Ramos (cell line): ENCODE results near the gene BCAP31.
"Not testable (repeated sequence)": the region's sequence is repeated elsewhere in the genome, so short reads cannot be mapped to it uniquely, and the experiment has no call there.

Source experiments
- in situ Hi-C: fragments of 300-500 bp; cut with MboI; formaldehyde crosslinking; loops from one replicate; pipeline ENCODE4 v1.14.3; 2022; ENCODE audit warnings: low sequenced_read_pairs; ENCODE audit not compliant: unreplicated experiment

BCAP31 gene

DNA sequence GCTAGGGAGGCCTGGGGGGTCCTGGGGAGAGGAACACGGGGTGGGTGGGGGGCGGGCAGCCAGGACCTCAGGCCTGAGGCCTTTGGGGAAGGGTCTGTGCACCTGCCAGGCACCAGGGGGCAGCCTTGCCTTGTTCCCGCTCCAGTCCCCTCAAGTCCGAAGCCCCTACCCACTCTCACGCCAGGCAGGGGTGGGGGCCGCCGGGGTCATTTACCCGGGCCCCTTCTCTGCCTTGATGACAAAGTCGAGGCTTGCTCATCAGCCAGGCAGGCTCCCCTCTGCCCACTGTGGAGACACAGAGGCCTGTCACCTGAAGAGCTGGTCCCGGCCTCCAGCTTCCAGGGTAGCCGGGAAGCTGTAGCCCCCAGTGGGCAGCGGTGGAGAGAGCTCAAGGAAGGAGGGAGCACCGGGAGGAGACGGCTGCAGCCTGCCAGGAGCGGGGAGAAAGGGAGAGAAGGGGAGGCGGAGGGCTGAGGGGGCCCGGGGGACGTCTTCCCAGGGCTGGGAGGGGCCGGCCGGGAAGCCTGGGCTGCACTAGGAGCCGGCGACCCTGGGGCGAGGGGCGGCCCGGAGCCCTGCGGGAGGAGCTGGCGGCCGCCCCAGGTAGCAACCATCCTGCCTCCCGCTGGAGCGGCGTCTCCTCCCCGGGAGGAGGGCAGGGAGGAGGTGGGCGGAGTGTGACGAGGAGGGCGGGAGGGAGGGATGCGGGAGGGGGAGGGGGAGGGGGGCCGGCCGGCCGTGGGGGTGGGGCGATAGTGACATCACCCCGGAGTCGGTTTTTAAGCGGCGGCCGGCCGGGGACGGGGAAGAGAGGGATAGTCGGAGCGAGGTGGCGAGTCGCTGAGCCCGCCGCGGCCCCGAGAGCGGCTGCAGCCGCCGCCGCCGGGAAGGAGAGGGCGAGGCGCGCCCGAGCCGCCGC is 36.8 kb downstream of the BCAP31 start, which contains the start of gene SLC6A8:
Gene SLC6A8, plus strand, starts transcription at position 806 of the 919 bp plus-strand sequence. CDS start 649 bp downstream, outside the sequence.
- in situ Hi-C loops: no loop called here

DNA sequence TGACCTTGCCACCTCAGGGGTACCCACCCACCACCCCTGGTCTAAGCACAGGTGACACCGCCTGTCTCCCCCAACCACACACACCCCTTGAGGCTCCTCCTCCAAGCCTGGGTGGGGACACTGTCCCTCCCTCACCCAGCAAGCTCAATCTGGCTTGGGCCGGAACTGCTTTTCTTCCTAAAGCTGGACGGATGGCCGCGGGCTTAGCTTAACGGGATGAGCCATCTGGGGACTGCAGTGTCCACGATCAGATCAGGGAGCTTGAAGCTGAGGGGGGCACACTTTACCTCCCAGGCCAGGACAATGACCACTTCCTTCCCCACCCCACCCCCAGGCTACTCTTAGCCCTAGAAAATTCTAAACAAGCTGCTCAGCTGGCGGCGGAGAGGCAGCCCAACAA is 37.5 kb downstream of the BCAP31 start:
- in situ Hi-C loops: no loop called here

DNA sequence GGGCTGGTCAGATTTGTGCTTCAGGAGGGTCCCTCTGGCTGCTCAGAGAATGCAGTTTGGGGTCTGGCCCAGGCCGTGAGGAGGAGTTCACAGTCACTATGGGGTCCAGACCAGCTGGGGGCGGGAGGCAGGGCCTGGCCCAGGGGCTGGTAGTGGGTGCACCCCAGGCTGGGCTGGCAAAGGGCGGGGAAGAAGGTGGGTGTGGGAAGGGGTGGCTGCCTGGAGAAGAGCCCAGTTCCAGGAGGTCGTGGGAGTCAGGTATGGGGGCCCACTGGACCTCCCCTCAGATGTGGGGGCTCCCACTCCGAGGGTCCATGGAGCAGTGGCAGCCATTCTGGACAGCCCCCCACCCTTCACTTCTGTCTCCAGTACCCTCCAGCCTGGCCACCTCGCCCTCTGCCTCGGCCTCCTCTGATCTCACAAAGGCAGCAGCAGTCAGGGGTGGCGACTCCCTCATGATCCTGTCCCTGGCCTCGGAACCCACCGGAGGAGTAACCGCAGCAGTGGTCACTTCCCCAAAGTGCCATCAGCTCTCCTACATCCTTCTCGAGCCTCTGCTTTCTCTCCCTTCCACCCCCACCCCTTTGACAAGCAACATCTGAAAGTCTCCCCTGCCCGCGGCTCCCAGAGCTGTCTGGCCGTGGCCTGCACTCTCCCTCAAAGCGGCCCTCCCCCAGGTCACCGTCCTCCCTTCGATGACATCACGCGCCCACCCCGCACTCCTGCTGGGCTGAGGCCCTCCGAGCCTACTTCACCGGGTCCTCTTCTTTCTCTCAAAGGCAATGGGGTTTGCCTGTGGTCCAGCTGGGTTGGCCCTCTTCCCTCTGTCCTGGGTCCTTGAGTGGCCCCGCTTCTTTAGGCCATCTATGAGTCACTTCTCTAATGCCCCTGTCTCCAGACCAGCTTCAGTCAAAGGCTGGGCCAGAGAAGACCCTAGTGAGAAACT is 38.2 kb downstream of the BCAP31 start:
- in situ Hi-C loops: no loop called here

DNA sequence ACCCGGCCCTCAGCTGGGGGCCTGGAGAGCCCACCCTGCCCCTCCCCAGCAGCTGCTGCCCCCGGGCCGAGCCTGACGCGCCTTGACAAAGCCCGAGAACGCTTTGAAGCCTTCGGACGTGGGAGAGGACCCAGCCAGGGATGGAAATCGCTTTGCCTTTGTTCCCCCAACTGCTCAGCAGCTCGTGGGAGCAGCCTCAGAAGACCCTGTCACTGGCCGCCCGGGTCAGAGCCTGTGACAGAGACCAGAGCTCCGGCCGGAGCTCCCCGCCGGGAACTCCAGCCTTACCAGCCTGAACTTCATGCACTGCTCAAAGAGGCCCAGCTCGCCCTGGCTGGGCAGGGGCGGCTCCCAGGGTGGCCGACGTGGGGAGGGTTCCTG is 39.0 kb downstream of the BCAP31 start:
- in situ Hi-C loops: no loop called here

DNA sequence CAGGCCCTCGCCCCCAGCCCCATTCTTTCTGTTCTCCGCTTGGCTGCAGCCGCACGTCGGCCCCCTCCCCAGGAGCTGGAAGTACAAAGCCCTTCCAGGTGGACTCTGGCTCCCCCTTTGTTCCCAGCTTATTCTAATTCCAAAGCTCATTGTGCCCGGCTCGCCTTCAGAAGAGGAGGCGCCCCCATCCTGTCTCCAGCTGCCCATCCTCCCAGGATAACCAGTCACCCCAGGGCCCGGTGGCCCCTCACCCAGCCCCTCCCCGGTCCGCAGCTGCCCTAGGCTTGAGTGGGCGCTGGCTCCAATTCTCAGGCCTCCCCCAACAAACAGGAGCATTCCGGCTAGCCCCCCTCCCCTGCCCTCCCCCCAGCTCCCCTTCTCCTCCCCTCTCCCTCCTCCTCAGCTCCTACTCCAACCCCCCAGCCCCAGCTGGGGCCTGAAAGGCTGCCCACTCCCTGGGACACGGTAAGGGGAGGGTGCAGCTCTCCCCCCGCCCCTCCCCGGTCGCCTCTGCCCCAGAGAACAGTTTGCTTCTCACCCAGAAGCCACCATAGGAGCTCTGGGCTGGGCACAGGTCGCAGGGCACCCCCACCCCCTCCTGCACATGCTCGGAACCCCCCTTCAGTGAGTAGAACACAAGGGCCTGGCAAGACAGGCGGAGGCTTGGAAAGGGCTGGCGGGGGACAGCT is 39.6 kb downstream of the BCAP31 start:
- in situ Hi-C loops: no loop called here

DNA sequence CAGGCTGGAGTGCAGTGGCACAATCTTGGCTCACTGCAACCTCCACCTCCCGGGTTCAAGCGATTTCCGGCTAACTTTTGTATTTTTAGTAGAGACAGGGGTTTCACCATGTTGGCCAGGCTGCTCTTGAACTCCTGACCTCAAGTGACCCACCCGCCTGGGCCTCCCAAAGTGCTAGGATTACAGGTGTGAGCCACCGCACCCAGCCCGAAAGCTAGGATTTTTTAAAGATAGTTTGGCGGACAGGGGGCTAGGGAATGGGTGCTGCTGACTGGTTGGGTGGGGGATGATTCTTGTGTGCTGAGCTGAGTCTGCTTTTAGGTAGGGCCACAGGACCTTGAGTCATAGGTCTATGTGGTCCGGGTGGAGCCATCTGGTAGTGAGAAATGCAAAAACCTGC is 40.7 kb downstream of the BCAP31 start:
- in situ Hi-C loops: not testable (repeated sequence)

DNA sequence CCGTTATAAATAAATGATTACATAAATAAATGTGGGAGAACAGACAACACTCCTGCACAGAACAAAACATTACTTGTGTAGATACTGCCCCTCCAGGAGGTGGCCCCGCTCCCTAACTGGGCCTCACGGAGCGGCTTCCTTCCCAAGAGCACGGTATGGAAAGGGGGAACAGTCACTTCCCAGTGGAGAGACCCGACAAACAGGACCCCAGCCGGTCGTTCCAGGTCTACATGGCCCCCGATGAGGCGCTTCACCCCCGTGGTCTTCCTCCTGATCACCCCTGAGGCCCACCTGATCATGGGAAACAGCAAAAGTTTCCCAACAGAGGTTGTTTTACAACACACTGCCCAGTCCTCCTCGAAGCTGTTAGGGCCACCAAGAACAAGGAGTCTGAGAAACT is 43.0 kb downstream of the BCAP31 start:
- in situ Hi-C loops: no loop called here

DNA sequence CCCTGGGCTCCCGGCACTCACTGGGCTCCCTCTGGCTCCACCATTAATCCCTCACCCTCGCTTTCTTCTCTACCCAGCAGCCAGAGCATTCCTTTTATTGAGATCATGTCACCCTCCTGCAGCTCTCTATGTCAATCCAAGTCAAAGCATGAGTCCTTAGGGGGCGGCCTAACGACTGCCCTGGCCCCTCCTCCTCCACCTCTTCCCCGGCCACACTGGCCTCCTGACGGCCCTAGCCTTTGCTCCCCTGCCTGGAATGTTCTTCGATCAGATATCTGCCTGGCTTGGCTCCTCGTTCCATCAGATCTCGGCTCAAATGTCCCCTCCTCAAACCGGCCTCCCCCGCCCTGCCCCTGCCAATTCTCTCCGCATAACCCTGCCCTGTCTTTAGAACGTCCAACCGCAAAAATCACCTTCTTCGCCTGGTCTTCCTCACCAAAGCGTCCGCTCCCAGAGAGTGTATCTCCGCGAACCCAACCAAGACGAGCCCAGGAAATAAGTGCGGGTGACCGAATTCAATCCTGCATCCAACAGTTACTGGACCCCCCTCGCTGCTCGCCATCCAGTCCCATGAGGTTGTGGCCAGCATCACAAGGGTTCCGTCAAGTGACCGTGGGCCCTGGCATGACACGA is 49.9 kb downstream of the BCAP31 start:
- in situ Hi-C loops: loop anchor here (5.0 kb wide), 1 partner anchor 132 kb away; no protein-coding TSS in a partner anchor

DNA sequence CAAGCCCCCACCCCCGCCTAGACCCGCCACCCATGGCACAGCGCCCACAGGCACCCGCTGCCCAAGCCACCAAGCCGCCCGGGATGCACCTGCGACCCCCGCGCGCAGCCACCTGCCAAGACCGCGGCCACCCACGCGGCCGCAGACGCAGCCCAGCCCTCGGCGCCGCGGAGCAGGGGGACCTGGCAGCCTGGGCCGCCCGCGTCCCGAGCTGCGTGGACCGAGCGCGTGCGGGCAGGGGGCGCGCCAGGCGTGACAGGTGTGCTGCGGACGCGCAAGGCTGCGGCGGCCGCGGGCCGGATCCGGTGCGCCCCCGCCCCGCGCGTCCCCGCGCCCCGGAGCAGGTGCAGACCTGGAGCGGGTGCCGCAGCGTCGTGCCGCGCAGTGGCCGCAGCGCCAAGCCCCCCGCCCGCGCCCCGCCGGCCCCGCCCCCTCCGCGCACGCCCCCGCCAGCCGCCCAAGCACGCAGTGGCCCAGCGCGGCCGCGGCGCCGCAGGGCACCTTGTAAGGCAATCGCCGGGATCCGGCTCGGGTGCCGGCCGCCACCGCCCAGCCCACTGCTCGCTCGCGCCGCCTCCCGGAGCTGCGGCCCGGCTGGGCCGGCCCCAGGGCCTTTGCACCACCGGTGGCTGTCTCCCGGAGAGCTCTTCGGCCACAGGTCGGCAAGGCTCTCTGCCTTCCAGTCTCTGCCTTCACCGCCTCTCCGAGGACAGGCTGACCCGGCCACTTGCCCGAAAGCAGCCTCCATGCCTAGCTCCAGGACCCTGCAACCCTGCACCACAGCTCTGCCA is 50.6 kb downstream of the BCAP31 start, which contains the start of gene PNCK:
Gene PNCK, minus strand, starts transcription at position 386 of the 791 bp plus-strand sequence. CDS start 737 bp downstream, outside the sequence.
- in situ Hi-C loops: loop anchor here (5.0 kb wide), 1 partner anchor 131 kb away; no protein-coding TSS in a partner anchor

DNA sequence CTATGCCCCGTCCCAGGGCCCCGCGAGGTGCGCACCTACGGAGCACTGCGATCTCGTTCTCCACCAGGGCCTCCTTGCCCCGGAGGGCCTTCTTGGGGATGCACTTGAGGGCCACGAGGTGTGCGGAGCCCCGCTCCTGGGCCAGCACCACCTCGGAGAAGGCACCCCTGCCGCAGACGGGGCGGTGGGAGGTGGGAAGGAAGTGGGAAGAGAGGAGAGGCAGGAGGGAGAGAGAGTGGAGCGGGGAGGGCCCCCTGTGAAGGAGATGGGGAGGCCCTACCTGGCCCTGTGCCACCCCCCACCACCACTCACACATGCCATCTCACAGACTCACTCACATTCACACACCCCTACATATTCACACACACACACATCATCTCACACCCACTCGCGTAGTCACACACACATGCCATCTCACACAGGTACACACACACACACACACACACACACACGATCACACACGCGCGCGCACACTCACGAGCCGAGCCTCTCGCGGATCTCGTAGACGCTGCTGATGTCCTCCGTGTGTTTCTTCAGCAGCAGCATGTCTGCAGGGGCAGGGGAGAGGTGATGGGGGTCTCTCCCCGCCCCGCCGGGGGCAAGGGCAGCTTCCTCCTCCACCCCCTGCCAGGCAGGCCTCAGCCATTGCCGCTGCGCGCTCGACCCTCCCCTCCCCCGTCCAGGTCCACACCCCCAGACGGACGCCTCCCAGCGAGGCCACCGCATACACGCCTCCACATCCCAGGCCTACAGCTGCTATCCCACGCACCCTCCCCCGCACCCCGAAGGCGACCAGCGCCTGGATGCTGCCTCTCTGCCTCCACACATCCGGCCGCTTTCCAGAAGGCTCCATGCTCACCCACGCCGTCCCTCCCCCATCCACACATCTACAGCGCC is 51.4 kb downstream of the BCAP31 start:
- in situ Hi-C loops: loop anchor here (5.0 kb wide), 1 partner anchor 130 kb away; no protein-coding TSS in a partner anchor

DNA sequence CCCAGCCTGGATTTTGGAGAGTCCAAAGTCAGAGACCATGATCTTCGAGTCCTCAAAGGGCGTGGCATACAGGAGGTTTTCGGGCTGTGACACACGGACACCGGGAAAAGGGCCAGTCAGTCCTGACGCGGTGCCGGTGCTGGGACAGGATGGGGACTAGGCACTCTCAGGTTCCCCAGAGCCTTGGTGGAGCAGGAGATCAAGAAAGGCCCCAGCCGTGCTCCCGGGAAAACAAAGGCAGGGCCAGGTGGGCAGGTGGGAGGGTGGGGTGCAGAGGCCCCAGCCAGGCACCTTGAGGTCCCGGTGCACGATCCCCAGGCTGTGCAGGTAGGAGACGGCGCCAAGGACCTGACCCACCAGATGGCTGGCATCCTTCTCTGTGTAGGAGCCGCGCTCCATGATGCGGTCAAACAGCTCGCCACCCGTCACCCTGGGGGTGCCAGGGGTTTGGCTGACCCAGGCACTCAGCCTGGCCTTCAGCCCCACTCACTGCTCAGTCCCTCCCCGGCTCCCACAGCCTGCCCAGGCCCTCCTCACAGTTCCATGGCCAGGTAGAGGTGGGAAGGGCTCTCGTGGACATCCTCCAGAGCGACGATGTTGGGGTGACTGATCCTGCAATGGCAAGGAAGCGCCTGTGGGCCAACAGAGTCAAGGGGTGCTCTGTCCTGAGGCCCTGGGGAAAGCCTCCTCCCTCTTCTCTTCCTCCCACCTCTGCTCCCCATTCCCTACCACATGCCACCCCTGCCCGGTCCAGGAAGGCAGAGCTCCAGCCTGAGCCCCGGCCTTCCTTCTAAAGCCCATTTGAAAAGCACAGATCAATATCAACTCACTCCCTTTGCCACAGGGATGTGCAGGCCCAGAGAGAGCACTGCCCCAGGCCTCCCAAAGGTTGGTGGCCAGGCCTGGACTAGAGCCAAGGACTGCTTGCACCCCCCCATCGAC is 52.3 kb downstream of the BCAP31 start:
- in situ Hi-C loops: loop anchor here (5.0 kb wide), 1 partner anchor 130 kb away; no protein-coding TSS in a partner anchor

DNA sequence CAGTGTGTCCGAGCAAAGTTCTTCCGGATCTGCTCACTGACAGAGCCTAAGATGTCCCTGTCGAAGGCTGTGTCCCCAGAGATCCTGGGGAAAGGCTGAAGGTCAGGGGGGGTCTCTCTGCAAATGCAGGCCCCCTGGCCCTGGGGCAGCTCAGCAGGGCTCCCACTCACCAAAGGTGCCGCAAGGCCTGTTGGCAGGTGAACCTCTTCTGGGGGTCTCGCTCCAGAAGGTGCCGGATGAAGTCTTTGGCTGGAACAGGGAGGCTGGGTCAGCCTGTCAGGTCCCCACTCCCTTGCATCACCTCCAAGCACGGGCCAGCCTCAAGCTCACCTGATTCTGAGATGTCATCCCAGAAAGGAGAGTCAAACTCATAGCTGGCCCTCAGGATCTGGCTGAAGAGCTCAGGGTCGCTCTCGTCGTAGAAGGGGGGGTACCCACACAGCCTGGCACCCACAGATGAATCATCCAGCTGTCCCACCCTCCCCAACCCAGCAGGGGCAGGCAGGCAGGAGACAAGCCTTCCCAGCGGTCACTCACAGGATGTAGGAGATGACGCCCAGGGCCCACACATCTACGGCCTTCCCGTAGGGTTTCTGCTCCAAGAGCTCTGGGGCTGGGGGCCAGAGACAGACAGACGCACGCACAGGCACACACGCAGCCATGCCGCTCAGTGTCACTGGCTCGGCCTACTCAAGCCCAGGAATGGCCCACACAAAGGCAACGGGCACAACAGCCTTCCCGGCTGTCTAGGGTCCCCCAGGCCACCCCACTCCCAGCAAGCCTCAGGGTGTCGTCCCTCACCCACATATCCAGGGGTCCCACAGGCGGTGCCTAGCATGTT is 53.2 kb downstream of the BCAP31 start:
- in situ Hi-C loops: loop anchor here (5.0 kb wide), 1 partner anchor 129 kb away; no protein-coding TSS in a partner anchor

DNA sequence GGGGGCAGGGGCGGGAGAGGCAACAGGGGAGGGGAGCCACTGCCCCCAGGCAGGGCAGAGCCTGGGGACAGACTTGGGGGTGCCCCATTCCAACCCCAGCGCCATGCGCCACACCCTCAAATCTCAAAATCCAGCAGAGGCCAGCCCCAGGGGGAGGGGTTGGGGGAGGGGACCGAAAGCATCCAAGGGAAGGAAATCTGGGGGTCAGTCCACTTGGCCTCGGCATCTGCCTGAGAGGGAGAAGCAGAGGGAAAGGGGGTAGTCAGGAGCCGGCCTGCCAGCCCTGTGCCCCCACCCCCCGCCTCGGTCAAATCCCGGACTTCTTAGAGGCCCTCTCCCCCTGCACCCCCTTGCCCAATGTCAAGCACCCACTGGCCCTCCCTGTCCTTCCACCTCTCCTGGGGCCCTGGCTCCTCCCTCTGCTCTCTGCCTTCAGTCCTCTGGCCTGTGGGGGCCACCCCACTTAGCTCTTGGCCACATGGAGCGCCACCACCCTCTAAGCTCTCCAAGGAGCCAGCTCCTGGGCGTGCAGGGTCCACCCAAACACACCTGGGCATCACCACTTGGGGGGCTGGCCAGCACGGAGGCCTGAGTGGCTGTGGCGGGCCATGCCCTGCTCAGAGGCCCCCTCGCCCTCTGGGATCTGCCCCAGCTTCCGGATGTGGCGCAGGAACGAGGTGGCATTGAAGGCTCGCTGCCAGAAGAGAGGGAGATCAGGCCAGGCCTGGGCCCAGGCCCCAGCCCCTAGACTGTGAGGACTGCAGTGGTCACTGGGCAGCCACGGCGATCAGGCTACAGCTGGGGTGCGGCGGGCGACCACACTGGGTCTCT is 54.1 kb downstream of the BCAP31 start:
- in situ Hi-C loops: loop anchor here (5.0 to 10.0 kb wide), 2 partner anchors 128 to 725 kb away; no protein-coding TSS in a partner anchor

DNA sequence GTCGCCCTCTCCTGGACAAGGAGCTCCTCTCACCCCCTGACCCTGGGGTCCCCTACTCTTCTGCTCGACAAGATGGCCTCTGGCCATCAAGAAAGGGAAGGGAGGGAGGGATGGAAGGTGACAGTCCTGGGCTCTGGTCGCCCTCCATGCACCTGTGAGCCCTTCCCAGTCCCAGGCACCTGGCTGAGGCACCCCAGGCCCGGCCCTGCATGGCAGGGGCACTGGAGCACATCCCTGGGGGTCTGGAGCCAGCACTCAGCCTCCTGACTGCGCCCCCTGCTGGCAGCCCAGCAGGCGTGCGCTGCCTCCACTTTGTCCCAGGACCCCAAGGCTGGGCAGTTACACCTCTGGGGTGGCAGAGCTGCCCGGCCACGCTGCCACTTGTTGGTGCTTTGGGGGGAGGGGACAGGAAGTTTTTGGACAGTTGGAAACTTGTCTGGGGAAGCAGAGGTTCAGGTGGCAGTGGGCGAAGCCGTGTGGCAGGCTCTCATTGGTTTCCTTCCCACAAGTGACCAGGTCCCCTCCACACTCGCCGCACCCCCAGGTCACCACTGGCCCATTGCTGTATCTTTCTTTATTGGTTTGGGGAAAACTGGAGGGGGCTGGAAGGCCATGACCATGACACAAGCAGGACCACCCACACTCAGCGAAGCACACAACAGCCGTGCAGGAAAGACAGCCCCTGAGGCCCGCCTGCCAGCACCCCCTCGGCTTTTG is 54.9 kb downstream of the BCAP31 start:
- in situ Hi-C loops: loop anchor here (10.0 kb wide), 1 partner anchor 725 kb away; no protein-coding TSS in a partner anchor
